Ovary (tissue), 3 donors: ENCODE data around the gene XYLT1.

ENCODE experiments used
- CTCF ChIP-seq, 3 donors: fragments of 450-650 bp in 2 of 3; fragments of 200-600 bp in 1 of 3; IDR thresholded peaks; one replicate each; pipeline versions ENCODE4 v1.5.1 to v1.8.0; 2016 to 2022; ENCODE audit warnings: antibody characterized with exemption in 3 of 3, mild to moderate bottlenecking in 1 of 3
- EP300 ChIP-seq: sonication (generic); formaldehyde crosslinking; IDR thresholded peaks from one replicate; pipeline ENCODE4 v1.6.1; 2017; ENCODE audit warnings: antibody characterized with exemption
- POLR2A ChIP-seq: fragments of 450-650 bp; IDR thresholded peaks from one replicate; pipeline ENCODE4 v1.6.1; 2017; ENCODE audit warnings: antibody characterized with exemption, mild to moderate bottlenecking, moderate library complexity
- donor health status: DM: no; HTN: no; CAD: no.

- no peak for TF ChIP-seq CTCF (IDR thresholded peaks at IDR 0.05)
- no peak for TF ChIP-seq EP300
- TF ChIP-seq POLR2A, result no peak
Observed at GRCh38 chr16:17362183-17362582, 108.6 kb downstream of the XYLT1 start.
